Activated CD4-positive, CD25-positive, alpha-beta regulatory T cell treated with anti-CD3 and anti-CD28 coated beads, Interleukin-2, amount 50 U/mL, for 72 hours (primary cell): ENCODE measurements around the gene CALML5.

ENCODE experiments used
- DNase-seq: peaks from one replicate; pipeline ENCODE4 v3.0.0; 2021

Gene CALML5

DNA sequence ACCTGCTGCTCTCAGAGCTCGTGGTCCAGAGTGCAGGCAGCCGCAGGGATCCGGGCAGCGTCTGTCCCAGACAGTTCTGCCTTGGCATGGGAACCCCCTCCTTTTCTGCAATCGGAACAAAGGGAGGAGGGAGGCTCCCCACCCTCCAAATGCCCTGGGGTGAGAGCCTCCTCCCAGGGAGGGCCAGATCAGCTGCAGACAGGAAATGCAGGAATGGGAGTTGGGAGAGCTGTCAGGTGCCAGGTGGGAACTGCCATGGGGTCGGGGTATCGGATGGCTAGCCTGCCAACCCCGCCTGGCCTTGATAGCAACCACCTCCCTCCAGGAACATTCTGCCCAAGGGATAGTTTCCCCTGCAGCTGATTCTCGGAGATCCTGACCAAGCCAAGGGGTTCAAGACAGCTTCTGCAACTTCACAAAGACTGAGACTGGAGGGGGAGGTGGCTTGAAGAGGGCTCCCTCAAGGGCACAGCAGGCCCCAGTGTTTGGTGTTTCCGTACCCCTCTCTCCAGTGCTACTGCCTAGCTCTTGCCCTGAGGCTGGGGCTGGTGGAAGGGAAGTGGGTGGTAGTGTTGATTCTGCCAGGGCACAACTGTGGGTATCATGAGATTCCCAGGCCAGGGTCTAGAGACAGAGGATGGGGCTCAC lies at the start of gene CALML5:
Gene CALML5, minus strand, starts transcription at position 78 of the 648 bp plus-strand sequence. CDS start 132 bp downstream, outside the sequence.
- no peak for DNase-seq

DNA sequence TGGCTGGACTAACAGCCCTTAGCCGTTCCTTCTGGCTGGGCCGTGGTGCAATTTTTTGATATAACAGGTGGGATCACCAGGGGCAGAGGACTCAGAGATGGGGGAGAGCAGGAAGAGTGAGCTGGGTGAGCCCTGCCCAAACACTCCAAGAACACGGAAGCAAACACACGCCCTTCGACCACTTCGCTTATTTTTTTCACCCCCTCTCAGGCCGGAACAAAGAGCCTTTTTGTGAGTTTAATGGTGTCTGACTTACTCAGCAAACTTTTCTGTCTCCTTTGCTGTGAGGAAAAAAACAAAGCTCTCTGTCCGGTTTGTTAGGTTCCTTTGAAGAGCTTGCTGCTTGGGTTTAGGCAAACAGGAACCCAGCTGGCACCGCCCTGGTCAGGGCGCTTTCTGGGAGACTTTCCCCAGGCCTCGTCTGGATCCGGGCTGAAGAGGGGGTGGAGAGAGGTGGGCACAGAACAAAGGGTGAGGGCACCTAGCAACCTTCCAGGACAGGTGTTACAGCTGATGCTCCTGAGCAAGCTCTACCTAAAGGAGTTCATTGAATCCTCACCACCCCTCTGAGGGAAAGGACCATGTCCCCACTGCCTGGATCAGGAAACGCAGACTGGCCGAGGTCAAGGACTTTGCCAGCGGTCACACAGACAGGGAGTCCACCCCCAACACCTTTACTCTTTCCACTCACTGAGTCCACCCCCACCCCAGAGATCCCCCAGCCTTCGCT lies 48.7 kb upstream of the CALML5 start:
- no peak for DNase-seq

DNA sequence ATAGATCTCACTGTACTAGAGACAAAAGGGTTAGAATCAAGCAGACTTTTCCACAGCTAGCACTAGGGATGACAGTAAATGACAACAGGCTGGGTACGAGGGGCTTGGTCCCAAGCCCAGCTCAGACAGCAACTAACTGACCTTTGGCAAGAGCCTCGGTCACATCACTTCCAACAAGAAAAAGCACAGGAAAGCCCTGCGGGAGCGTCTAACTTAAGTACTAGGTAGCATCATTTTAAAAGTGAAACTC lies 48.2 kb upstream of the CALML5 start:
- no peak for DNase-seq

GRCh38 chr10:5546891-5547680 lies 47.7 kb upstream of the CALML5 start:
- DNase-seq = peak; percentile 18

- peak; percentile 11 for DNase-seq
These were observed 46.7 kb upstream of the CALML5 start for GRCh38 chr10:5545778-5546710.

DNA sequence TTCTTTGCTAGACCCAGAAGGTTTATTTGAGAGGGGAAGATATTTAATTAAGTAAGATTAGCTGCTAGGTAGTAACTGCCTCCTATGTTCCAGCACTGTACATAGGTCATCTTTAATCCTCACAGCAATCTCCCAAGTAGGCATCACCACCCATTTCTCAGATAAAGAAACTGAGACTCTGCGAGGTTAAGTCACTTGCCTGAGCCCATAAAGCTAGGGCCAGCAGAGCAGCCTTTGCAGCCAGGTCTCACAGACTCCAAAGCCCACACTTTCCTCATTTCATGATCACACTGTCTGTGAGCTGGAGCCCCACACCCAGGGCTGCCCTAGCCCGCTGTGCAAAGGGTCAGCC lies 46.0 kb upstream of the CALML5 start:
- DNase-seq = no peak

GRCh38 chr10:5545011-5545410 lies 45.6 kb upstream of the CALML5 start:
- peak; percentile 1 for DNase-seq

DNA sequence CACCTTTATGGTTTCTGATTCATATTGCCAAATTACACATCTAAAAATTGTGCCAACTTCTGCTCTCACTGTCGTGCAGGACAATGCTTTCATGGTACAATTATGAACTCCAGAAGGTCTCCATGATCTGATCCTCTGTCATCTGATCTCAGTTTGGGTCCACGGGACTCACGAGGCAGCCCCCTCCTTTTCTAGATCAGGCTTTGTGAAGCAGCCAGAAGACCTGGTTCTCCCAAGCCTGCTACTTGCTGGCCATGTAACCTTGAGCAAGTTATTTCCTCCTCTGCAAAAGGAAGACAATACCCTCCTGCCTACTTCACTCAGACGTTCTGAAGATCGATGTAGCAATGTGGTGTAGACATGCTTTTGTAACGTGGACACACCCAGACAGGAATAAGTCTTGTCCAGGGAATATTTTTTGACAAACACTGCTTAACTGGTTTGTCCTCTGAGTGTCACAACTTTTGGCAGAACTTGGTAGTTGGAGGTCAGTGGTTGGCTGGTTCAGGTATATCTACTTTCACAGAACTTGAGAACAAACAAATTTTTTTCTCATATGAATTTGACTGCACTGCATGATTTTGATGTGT lies 44.9 kb upstream of the CALML5 start:
- peak; percentile 2 for DNase-seq

DNA sequence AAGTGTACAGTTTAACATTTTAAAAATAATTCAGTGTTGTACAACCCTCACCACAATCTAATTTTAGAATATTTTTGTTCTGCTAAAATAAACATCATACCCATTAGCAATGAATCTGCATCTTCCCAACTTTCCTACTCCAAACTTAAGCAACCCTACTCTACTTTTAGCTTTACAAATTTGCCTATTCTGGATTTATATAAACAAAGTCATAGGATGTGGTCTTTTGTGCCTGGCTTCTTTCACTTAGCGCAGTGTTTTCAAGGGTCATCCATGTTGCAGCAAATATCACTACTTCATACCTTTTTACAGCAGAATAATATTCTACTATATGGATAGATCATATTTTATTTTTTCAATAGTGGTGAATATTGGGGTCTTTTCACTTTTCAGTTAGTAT lies 44.3 kb upstream of the CALML5 start:
- DNase-seq = no peak

GRCh38 chr10:5542100-5542499 lies 42.7 kb upstream of the CALML5 start:
- DNase-seq = no peak

- peak; percentile 14 for DNase-seq
These were observed 41.5 kb upstream of the CALML5 start for GRCh38 chr10:5540891-5541290.

GRCh38 chr10:5540080-5540479 lies 40.7 kb upstream of the CALML5 start:
- peak; percentile 12 for DNase-seq

GRCh38 chr10:5538892-5539651 lies 39.7 kb upstream of the CALML5 start:
- DNase-seq = peak; percentile 13

- peak; percentile 1 for DNase-seq
These were observed 39.1 kb upstream of the CALML5 start for GRCh38 chr10:5538446-5538845.

DNA sequence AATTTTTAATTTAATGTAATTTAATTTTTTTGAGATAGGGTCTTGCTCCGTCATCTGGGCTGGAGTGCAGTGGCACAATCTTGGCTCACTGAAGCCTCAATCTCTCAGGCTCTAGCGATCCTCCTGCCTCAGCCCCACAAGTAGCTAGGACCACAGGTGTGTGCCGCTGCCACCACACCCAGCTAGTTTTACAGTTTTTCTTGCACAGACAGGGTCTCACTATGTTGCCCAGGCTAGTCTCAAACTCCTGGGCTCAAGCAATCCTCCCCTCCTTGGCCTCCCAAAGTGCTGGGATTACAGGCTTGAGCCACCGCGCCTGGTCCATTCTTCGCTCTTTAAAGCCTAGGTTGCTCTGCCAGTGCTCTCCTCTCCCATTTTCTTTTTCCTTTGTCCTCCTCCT lies 38.3 kb upstream of the CALML5 start:
- DNase-seq = peak; percentile 18

DNA sequence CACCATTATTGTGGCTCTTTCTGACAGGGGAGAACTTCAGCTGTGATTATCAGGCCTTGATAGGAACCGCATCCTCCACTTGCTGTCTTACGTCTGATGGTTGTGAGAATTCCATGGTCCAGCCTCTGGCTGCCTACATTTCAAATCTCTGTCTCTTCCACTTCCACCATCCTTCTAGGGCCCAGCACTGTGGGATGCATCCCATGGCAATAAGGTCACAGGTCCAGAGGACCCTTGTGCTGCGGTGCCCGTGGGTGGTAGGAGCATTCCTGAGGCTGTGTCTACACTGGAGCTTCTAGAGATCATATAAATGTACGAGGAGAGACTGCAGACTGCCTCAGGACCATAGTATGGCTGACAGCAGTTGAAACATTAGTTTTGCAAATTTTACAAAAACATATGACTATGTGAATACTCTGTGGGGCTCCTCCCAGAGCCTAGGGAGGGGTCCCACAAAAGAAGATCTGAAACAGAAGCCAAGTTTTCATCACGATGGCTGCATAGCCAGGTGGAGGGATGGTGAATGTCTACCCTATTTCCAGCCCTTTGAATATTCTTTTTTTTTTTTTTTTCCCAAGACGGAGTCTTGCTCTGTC lies 37.2 kb upstream of the CALML5 start:
- DNase-seq = no peak

- DNase-seq = no peak
These were observed 35.8 kb upstream of the CALML5 start for GRCh38 chr10:5534880-5535856.

DNA sequence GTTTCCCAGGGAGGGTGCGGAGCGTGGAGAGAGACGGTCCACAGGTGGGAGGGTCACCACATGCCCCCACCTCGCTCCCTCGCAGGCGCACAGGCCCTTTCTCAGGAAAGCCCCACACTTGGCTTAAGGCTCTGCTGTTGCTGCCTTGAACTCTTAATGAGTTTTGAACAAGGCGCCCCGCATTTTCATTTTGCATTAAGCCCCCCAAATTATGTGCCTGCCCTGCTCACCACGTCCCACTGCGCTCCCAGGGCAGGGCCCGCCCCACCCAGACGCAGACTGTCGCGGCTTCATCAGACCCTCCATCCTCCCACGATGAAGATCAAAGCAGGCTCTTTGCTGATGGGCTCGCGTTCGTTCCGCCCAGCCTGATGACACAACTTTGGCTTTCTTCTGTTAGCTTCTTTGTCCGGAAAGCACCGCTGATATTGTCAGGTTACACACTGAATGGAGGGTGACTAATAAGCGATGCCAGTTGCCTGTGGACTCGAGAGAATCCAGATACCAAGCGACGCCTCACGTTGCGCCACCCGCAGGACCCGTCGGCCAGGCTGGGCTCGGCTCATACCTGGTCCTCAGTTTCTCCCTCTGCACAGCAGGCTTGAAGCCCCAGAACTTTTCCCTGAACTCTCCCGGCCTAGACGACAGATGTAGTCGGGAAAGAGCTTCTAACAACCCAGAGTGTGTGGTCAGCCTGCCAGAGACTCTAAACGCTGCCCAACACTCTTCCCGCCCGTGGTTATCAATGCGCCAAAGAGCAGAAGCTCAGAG lies 34.9 kb upstream of the CALML5 start:
- peak; percentile 19 for DNase-seq

GRCh38 chr10:5533098-5533731 lies 33.8 kb upstream of the CALML5 start:
- peak; percentile 19 for DNase-seq
